Adrenal gland (tissue), 5 donors: Measurements from ENCODE around the gene XYLT2.

Source experiments
- CTCF ChIP-seq, 6 experiments: fragments of 450-650 bp in 4 of 6; fragments of 200-600 bp in 2 of 6; sonication (generic) in 1 of 6; IDR thresholded peaks; 1 replicate in 5 of 6; 2 replicates in 1 of 6; pipeline versions ENCODE4 v1.5.1 to v1.8.0; 2016 to 2021; ENCODE audit warnings: antibody characterized with exemption in 6 of 6, mild to moderate bottlenecking in 2 of 6, moderate library complexity in 1 of 6
- POLR2A ChIP-seq, 2 donors: fragments of 450-650 bp; IDR thresholded peaks; one replicate each; pipeline ENCODE4 v1.6.1; 2017; ENCODE audit warnings: antibody characterized with exemption in 2 of 2, mild to moderate bottlenecking in 2 of 2, moderate library complexity in 1 of 2
- donor health status: DM: no; HTN: no; CAD: no.

GRCh38 chr17:50322271-50322670 lies 23.7 kb upstream of the XYLT2 start:
- TF ChIP-seq CTCF (IDR thresholded peaks at IDR 0.05) (no peak), POLR2A (IDR thresholded peaks at IDR 0.05) (no peak)
